Keratinocyte (primary cell): ENCODE measurements around the gene CCDC18. TPM values are rescaled to one million over a fixed set of nuclear protein-coding genes. Genes with fewer than 3 reads are reported as not detected.
"Not testable (repeated sequence)": the region's sequence is repeated elsewhere in the genome, so short reads cannot be mapped to it uniquely, and the experiment has no call there.

Source experiments
- DNase-seq: peaks from one replicate; pipeline ENCODE4 v3.0.0-alpha.2; 2011; ENCODE audit warnings: low read depth, missing footprints, low spot score
- FAIRE-seq: peaks from 2 replicates; lab custom pipeline; 2011; peaks lifted over from hg19 to GRCh38; lab: Jason Lieb, UNC
- H2AFZ ChIP-seq: 2 replicates; pipeline ENCODE4 v1.6.0; 2012; ENCODE audit warnings: low read length, control low read depth, inconsistent platforms; ENCODE audit not compliant: control insufficient read depth
- H3K27ac ChIP-seq: 2 replicates; pipeline ENCODE4 v1.5.1; 2011; ENCODE audit warnings: low read length; ENCODE audit not compliant: control insufficient read depth, insufficient read depth
- H3K27me3 ChIP-seq: 3 replicates; pipeline ENCODE4 v1.6.0; 2011; ENCODE audit warnings: low read length; ENCODE audit not compliant: control insufficient read depth, insufficient read depth; ENCODE audit errors: extremely low read depth
- H3K36me3 ChIP-seq, 2 experiments: 2 replicates in 1 of 2; 3 replicates in 1 of 2; pipeline ENCODE4 v1.5.1; 2011; ENCODE audit warnings: low read length in 2 of 2, mild to moderate bottlenecking in 1 of 2; ENCODE audit not compliant: control insufficient read depth in 2 of 2, insufficient read depth in 2 of 2; ENCODE audit errors: extremely low read depth in 1 of 2
- H3K4me1 ChIP-seq: 3 replicates; pipeline ENCODE4 v1.5.1; 2011; ENCODE audit warnings: low read length; ENCODE audit not compliant: control insufficient read depth, insufficient read depth; ENCODE audit errors: extremely low read depth
- H3K4me2 ChIP-seq: 3 replicates; pipeline ENCODE4 v1.6.0; 2011; ENCODE audit warnings: low read depth, low read length; ENCODE audit not compliant: control insufficient read depth, insufficient read depth; ENCODE audit errors: extremely low read depth
- H3K4me3 ChIP-seq, 3 experiments: fragments of 200-600 bp in 1 of 3; sonication (generic) in 1 of 3; 2 replicates in 2 of 3; 3 replicates in 1 of 3; pipeline ENCODE4 v1.5.1; 2011 to 2016; ENCODE audit warnings: low read length in 3 of 3, mild to moderate bottlenecking in 3 of 3, control low read depth in 2 of 3, inconsistent platforms in 1 of 3, low read depth in 1 of 3, mixed read lengths in 1 of 3, mixed run types in 1 of 3, moderate library complexity in 1 of 3; ENCODE audit not compliant: control insufficient read depth in 2 of 3, insufficient read depth in 2 of 3; ENCODE audit errors: extremely low read depth in 1 of 3
- H3K79me2 ChIP-seq: 2 replicates; pipeline ENCODE4 v1.6.0; 2012; ENCODE audit warnings: low read length; ENCODE audit not compliant: control insufficient read depth, insufficient read depth
- H3K9ac ChIP-seq: 3 replicates; pipeline ENCODE4 v1.6.0; 2011; ENCODE audit warnings: low read length; ENCODE audit not compliant: control insufficient read depth, insufficient read depth; ENCODE audit errors: extremely low read depth
- H3K9me1 ChIP-seq: 3 replicates; pipeline ENCODE4 v1.6.0; 2011; ENCODE audit warnings: low read length; ENCODE audit not compliant: control insufficient read depth, insufficient read depth; ENCODE audit errors: extremely low read depth
- H3K9me3 ChIP-seq: 2 replicates; pipeline ENCODE4 v1.5.1; 2012; ENCODE audit warnings: low read depth, low read length; ENCODE audit not compliant: control insufficient read depth
- H4K20me1 ChIP-seq: 3 replicates; pipeline ENCODE4 v1.6.0; 2011; ENCODE audit warnings: low read length; ENCODE audit not compliant: control insufficient read depth, insufficient read depth; ENCODE audit errors: extremely low read depth
- CTCF ChIP-seq, 3 experiments: IDR thresholded peaks in 1 of 3; conservative IDR thresholded peaks in 1 of 3; optimal IDR thresholded peaks in 1 of 3; 2 replicates in 2 of 3; 3 replicates in 1 of 3; pipeline versions ENCODE3 to v1.5.1; 2011; ENCODE audit warnings: low read length in 3 of 3, mild to moderate bottlenecking in 3 of 3, moderate library complexity in 2 of 3, control low read depth in 1 of 3, inconsistent platforms in 1 of 3; ENCODE audit not compliant: insufficient read depth in 2 of 3; ENCODE audit errors: extremely low read depth in 1 of 3
- EZH2 ChIP-seq: IDR thresholded peaks from one replicate; pipeline ENCODE4 v1.6.1; 2012; ENCODE audit warnings: inconsistent platforms, mild to moderate bottlenecking, low read length, moderate library complexity
- dilution Hi-C: fragments of 300-500 bp; cut with MboI; formaldehyde crosslinking; loops from one replicate; pipeline ENCODE4 v1.7.0; 2020; ENCODE audit warnings: low sequenced_read_pairs; ENCODE audit not compliant: extremely low pct_ligation_motif_present
- polyA plus RNA-seq, 5 experiments: library from polyadenylated mRNA; depleted of rRNA in 3 of 5; stranded (reverse) in 3 of 5; stranded (forward) in 1 of 5; unstranded in 1 of 5; fragments of >200 nt; gene quantifications; 1 replicate in 1 of 5; 2 replicates in 3 of 5; 3 replicates in 1 of 5; pipeline versions ENCODE4 v1.2.1 to v1.2.3, GENCODE V29; 2011 to 2012; ENCODE audit warnings: missing spikeins in 2 of 5, low read depth in 1 of 5, low replicate concordance in 1 of 5

Gene CCDC18
- polyA plus RNA-seq, 1 donor (not counting 4 experiments of a cell fraction or from before 2014, with no cell fraction given) = 6.0 TPM

- no peaks in the 10 kb centered on the region for H3K9me1 ChIP-seq
- H4K20me1 ChIP-seq = no peaks in the 10 kb centered on the region
- peaks cover 70% of the 10 kb centered on the region for H3K79me2 ChIP-seq
- no peak overlapping the region for H3K9ac ChIP-seq
- no peak overlapping the region for H3K4me2 ChIP-seq
- no peak for FAIRE-seq
- dilution Hi-C loops = no loop called here
- H3K27me3 ChIP-seq = no peaks in the 10 kb centered on the region
- no peak overlapping the region for H3K27ac ChIP-seq
- H3K36me3 ChIP-seq = no peaks in the 10 kb centered on the region
- H3K4me1 ChIP-seq = no peaks in the 10 kb centered on the region
- H3K4me3 ChIP-seq = no peak overlapping the region
- no peaks in the 10 kb centered on the region for H3K9me3 ChIP-seq
- no peak overlapping the region for H2AFZ ChIP-seq
- TF ChIP-seq EZH2 (no peak), CTCF (optimal IDR thresholded peaks at IDR 0.05 in 1 of 3, IDR thresholded peaks at IDR 0.05 in 1 of 3, conservative IDR thresholded peaks at IDR 0.05 in 1 of 3; ENCODE audit: extremely low read depth in 1 of 3, insufficient read depth in 2 of 3, low read length in 3 of 3) (no peak)
- no peak for DNase-seq
Measured at GRCh38 chr1:93164816-93165215, 15.7 kb upstream of the CCDC18 start.

GRCh38 chr1:93165895-93166294 is 14.6 kb upstream of the CCDC18 start:
- H3K27me3 ChIP-seq, H3K4me2 ChIP-seq, H3K9me3 ChIP-seq, H3K9me1 ChIP-seq, H3K36me3 ChIP-seq, FAIRE-seq, H4K20me1 ChIP-seq, H2AFZ ChIP-seq, dilution Hi-C loops, H3K4me1 ChIP-seq, DNase-seq, H3K27ac ChIP-seq, H3K4me3 ChIP-seq, H3K9ac ChIP-seq: not testable (repeated sequence)
- peaks cover 78% of the 10 kb centered on the region for H3K79me2 ChIP-seq

- FAIRE-seq (no peak), DNase-seq (no peak)
- no peaks in the 10 kb centered on the region for H4K20me1 ChIP-seq
- no peak overlapping the region for H3K27ac ChIP-seq
- H2AFZ ChIP-seq = no peak overlapping the region
- no peaks in the 10 kb centered on the region for H3K4me1 ChIP-seq
- no peak overlapping the region for H3K4me2 ChIP-seq
- H3K36me3 ChIP-seq = no peaks in the 10 kb centered on the region
- TF ChIP-seq EZH2 = no peak
- TF ChIP-seq CTCF (optimal IDR thresholded peaks at IDR 0.05 in 1 of 3, IDR thresholded peaks at IDR 0.05 in 1 of 3, conservative IDR thresholded peaks at IDR 0.05 in 1 of 3; ENCODE audit: extremely low read depth in 1 of 3, insufficient read depth in 2 of 3, low read length in 3 of 3) = no peak
- H3K9me1 ChIP-seq = no peaks in the 10 kb centered on the region
- peaks cover 84% of the 10 kb centered on the region for H3K79me2 ChIP-seq
- dilution Hi-C loops = no loop called here
- H3K27me3 ChIP-seq = no peaks in the 10 kb centered on the region
- H3K4me3 ChIP-seq = no peak overlapping the region
- no peak overlapping the region for H3K9ac ChIP-seq
- H3K9me3 ChIP-seq = no peaks in the 10 kb centered on the region
Measured at GRCh38 chr1:93167006-93167405, 13.5 kb upstream of the CCDC18 start.

GRCh38 chr1:93170141-93170678 is 10.3 kb upstream of the CCDC18 start:
- H3K4me1 ChIP-seq, H3K9ac ChIP-seq, H2AFZ ChIP-seq, FAIRE-seq, H4K20me1 ChIP-seq, H3K27me3 ChIP-seq, H3K36me3 ChIP-seq, H3K27ac ChIP-seq, DNase-seq, H3K9me1 ChIP-seq, H3K9me3 ChIP-seq, dilution Hi-C loops, H3K4me2 ChIP-seq, H3K4me3 ChIP-seq: not testable (repeated sequence)
- peaks cover 87% of the 10 kb centered on the region for H3K79me2 ChIP-seq
